ENCODE measurements around the gene BLTP3A. TPM values are rescaled to one million over a fixed set of nuclear protein-coding genes. Genes with fewer than 3 reads are reported as not detected.
"Not testable (repeated sequence)": the region's sequence is repeated elsewhere in the genome, so short reads cannot be mapped to it uniquely, and the experiment has no call there.

BLTP3A gene
- 13.0 TPM for polyA plus RNA-seq (2013)

DNA sequence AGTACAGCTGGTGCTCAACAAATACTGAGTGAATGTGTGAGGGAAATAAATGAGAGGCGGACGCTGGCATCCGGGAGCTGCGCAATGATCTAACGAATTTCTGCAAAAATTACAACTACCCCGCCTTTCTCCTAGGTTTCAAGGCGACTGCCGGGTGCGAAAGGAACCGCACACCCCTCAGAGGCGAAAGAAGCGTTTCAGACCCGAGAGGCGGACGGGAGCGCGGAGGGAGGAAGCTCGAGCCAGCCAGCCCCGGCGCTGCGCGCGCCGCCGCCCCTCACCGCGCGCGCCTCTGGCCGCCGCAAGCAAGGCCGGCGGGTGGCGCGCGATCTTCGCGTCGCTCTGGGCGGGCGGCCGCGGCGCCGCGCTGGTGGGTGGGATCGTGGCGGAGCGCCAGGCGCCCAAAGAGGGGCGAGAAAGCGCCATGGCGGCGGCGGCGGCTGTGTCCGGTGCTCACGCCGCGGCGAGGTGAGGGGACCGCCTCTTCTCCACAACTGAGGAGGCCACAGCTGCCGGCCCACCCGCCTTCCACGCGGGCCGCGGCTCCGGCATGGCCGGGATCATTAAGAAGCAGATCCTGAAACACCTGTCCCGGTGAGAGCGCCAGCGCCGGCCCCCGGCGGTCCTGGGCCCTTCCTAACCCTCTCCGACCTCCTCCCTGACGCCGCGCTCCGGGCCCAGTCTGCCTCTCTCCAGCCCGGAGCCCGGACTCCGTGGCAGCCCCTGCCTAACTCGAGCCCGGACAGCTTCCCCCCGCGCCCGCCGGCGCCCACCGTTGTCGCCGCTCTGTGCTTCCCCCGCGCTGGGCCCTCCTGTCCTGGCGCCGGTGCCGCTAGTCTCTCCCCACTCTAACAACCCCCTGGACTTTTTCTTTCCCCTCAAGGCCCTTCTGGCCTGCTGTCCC lies at the start of gene BLTP3A:
Gene BLTP3A, plus strand, starts transcription at position 383 of the 904 bp plus-strand sequence. Its CDS starts 168 bp downstream, at position 551.
- Histone ChIP-seq H3K4me1 (ENCODE audit: control extremely low read depth in 1 of 4, control insufficient read depth in 4 of 4, insufficient read depth in 4 of 4, low read length in 3 of 4) (peaks cover 0 to 25% (median 19%) of the 10 kb centered on the region in 4 experiments), H3K27ac (ENCODE audit: insufficient read depth in 1 of 2, low read depth in 1 of 2, low read length in 2 of 2, poor library complexity in 1 of 2, severe bottlenecking in 2 of 2) (peak within 1 kb of the TSS; percentile 74 to 93), H3K36me3 (ENCODE audit: control insufficient read depth in 4 of 4, insufficient read depth in 4 of 4, low read length in 3 of 4) (peaks cover 0 to 3% (median 0%) of the 10 kb centered on the region in 4 experiments), H3K27me3 (replicated peaks in 2 of 5; ENCODE audit: control insufficient read depth in 4 of 5, insufficient read depth in 5 of 5, low read length in 4 of 5) (no peaks in the 10 kb centered on the region), H3K4me3 (ENCODE audit: control insufficient read depth in 1 of 7, extremely low read depth in 1 of 7, insufficient read depth in 4 of 7, low read depth in 2 of 7, low read length in 6 of 7) (peak within 1 kb of the TSS; percentile 70 to 98 (median 89)), H3K9me3 (ENCODE audit: control extremely low read depth in 1 of 5, control insufficient read depth in 4 of 5, insufficient read depth in 2 of 5, low read depth in 1 of 5, low read length in 4 of 5) (no peaks in the 10 kb centered on the region)
- ChIA-PET CTCF (interaction anchor here (0.9 to 2.6 kb wide), 11 partner anchors 8 to 153 kb away, joined by 3 to 11 read pairs (median 3); no protein-coding TSS in a partner anchor), POLR2A (interaction anchor here (0.6 to 1.1 kb wide), 3 partner anchors 9 to 35 kb away, joined by 3 to 4 read pairs (median 3); partner anchors contain the start of gene SNRPC)
- 0% methylated on average over 87 of the region's 99 CpGs for WGBS (ENCODE audit: insufficient coverage)
- peak; percentile 85 to 95 (median 93) for DNase-seq

DNA sequence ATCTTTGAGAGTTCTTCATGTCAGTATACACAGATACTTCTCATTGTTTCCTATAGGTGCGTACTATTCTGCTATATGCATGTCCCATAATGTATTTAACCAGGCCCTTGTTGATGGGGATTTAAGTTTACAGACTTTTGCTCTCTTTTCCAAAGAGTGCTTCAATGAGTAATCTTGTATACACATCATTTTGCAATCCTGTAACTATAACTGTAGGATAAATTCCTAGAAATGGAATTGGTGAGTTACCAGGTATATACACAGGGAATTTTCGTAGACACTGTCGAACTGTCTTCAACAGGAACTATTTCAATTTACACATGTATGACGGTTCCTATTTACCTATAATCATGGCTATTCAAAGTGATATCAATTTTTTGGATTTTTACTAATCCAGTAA lies 49.8 kb upstream of the BLTP3A start:
- Histone ChIP-seq H3K4me1 (ENCODE audit: control extremely low read depth in 1 of 4, control insufficient read depth in 4 of 4, insufficient read depth in 4 of 4, low read length in 3 of 4) (no peaks in the 10 kb centered on the region), H3K36me3 (ENCODE audit: control insufficient read depth in 4 of 4, insufficient read depth in 4 of 4, low read length in 3 of 4) (no peaks in the 10 kb centered on the region), H3K4me3 (ENCODE audit: control insufficient read depth in 1 of 7, extremely low read depth in 1 of 7, insufficient read depth in 4 of 7, low read depth in 2 of 7, low read length in 6 of 7) (no peak overlapping the region), H3K27ac (ENCODE audit: insufficient read depth in 1 of 2, low read depth in 1 of 2, low read length in 2 of 2, poor library complexity in 1 of 2, severe bottlenecking in 2 of 2) (no peak overlapping the region), H3K27me3 (replicated peaks in 2 of 5; ENCODE audit: control insufficient read depth in 4 of 5, insufficient read depth in 5 of 5, low read length in 4 of 5) (no peaks in the 10 kb centered on the region), H3K9me3 (ENCODE audit: control extremely low read depth in 1 of 5, control insufficient read depth in 4 of 5, insufficient read depth in 2 of 5, low read depth in 1 of 5, low read length in 4 of 5) (no peaks in the 10 kb centered on the region)
- CTCF ChIA-PET = no interaction called here
- DNase-seq = no peak
- POLR2A ChIA-PET = interaction anchor here (0.7 kb wide), 1 partner anchor 102 kb away, joined by 5 read pairs; no protein-coding TSS in a partner anchor
- WGBS (ENCODE audit: insufficient coverage) = 100% methylated on average over 2 of the region's 4 CpGs

GRCh38 chr6:34743625-34744293 lies 48.1 kb upstream of the BLTP3A start:
- Histone ChIP-seq H3K4me3 (ENCODE audit: control insufficient read depth in 1 of 7, extremely low read depth in 1 of 7, insufficient read depth in 4 of 7, low read depth in 2 of 7, low read length in 6 of 7) (no peak overlapping the region), H3K27ac (ENCODE audit: insufficient read depth in 1 of 2, low read depth in 1 of 2, low read length in 2 of 2, poor library complexity in 1 of 2, severe bottlenecking in 2 of 2) (no peak overlapping the region), H3K27me3 (replicated peaks in 2 of 5; ENCODE audit: control insufficient read depth in 4 of 5, insufficient read depth in 5 of 5, low read length in 4 of 5) (no peaks in the 10 kb centered on the region), H3K4me1 (ENCODE audit: control extremely low read depth in 1 of 4, control insufficient read depth in 4 of 4, insufficient read depth in 4 of 4, low read length in 3 of 4) (no peaks in the 10 kb centered on the region), H3K9me3 (ENCODE audit: control extremely low read depth in 1 of 5, control insufficient read depth in 4 of 5, insufficient read depth in 2 of 5, low read depth in 1 of 5, low read length in 4 of 5) (no peaks in the 10 kb centered on the region), H3K36me3 (ENCODE audit: control insufficient read depth in 4 of 4, insufficient read depth in 4 of 4, low read length in 3 of 4) (no peaks in the 10 kb centered on the region)
- no peak for DNase-seq
- WGBS (ENCODE audit: insufficient coverage) = 86% methylated on average over 5 of the region's 7 CpGs
- CTCF ChIA-PET = interaction anchor here (0.6 kb wide), 1 partner anchor 551 kb away, joined by 5 read pairs; no protein-coding TSS in a partner anchor
- POLR2A ChIA-PET = no interaction called here

DNA sequence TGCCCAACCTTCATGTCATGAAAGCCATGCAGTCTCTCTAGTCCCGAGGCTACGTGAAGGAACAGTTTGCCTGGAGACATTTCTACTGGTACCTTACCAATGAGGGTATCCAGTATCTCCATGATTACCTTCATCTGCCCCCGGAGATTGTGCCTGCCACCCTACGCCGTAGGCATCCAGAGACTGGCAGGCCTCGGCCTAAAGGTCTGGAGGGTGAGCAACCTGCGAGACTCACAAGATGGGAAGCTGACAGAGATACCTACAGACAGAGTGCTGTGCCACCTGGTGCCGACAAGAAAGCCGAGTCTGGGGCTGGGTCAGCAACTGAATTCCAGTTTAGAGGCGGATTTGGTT lies 47.6 kb upstream of the BLTP3A start:
- CTCF ChIA-PET; H3K4me1 ChIP-seq (ENCODE audit: control extremely low read depth in 1 of 4, control insufficient read depth in 4 of 4, insufficient read depth in 4 of 4, low read length in 3 of 4); H3K27me3 ChIP-seq (replicated peaks in 2 of 5; ENCODE audit: control insufficient read depth in 4 of 5, insufficient read depth in 5 of 5, low read length in 4 of 5); H3K4me3 ChIP-seq (ENCODE audit: control insufficient read depth in 1 of 7, extremely low read depth in 1 of 7, insufficient read depth in 4 of 7, low read depth in 2 of 7, low read length in 6 of 7); DNase-seq; H3K9me3 ChIP-seq (ENCODE audit: control extremely low read depth in 1 of 5, control insufficient read depth in 4 of 5, insufficient read depth in 2 of 5, low read depth in 1 of 5, low read length in 4 of 5); H3K27ac ChIP-seq (ENCODE audit: insufficient read depth in 1 of 2, low read depth in 1 of 2, low read length in 2 of 2, poor library complexity in 1 of 2, severe bottlenecking in 2 of 2); H3K36me3 ChIP-seq (ENCODE audit: control insufficient read depth in 4 of 4, insufficient read depth in 4 of 4, low read length in 3 of 4): not testable (repeated sequence)
- 95% methylated on average over 9 of the region's 10 CpGs for WGBS (ENCODE audit: insufficient coverage)
- POLR2A ChIA-PET = interaction anchor here (0.6 kb wide), 1 partner anchor 836 kb away, joined by 5 read pairs; no protein-coding TSS in a partner anchor

- no peaks in the 10 kb centered on the region for H3K9me3 ChIP-seq (ENCODE audit: control extremely low read depth in 1 of 5, control insufficient read depth in 4 of 5, insufficient read depth in 2 of 5, low read depth in 1 of 5, low read length in 4 of 5)
- ChIA-PET CTCF (interaction anchor here (0.6 to 0.9 kb wide), 2 partner anchors 13 to 45 kb away, joined by 3 read pairs; no protein-coding TSS in a partner anchor), POLR2A (no interaction called here)
- no peak overlapping the region for H3K4me3 ChIP-seq (ENCODE audit: control insufficient read depth in 1 of 7, extremely low read depth in 1 of 7, insufficient read depth in 4 of 7, low read depth in 2 of 7, low read length in 6 of 7)
- H3K27me3 ChIP-seq (replicated peaks in 2 of 5; ENCODE audit: control insufficient read depth in 4 of 5, insufficient read depth in 5 of 5, low read length in 4 of 5) = no peaks in the 10 kb centered on the region
- no peaks in the 10 kb centered on the region for H3K4me1 ChIP-seq (ENCODE audit: control extremely low read depth in 1 of 4, control insufficient read depth in 4 of 4, insufficient read depth in 4 of 4, low read length in 3 of 4)
- DNase-seq = peak in 1 of 3 donors; percentile 21
- H3K27ac ChIP-seq (ENCODE audit: insufficient read depth in 1 of 2, low read depth in 1 of 2, low read length in 2 of 2, poor library complexity in 1 of 2, severe bottlenecking in 2 of 2) = no peak overlapping the region
- H3K36me3 ChIP-seq (ENCODE audit: control insufficient read depth in 4 of 4, insufficient read depth in 4 of 4, low read length in 3 of 4) = no peaks in the 10 kb centered on the region
- 91% methylated on average over 7 of the region's 10 CpGs for WGBS (ENCODE audit: insufficient coverage)
Measured at GRCh38 chr6:34745277-34746103, 46.4 kb upstream of the BLTP3A start.

DNA sequence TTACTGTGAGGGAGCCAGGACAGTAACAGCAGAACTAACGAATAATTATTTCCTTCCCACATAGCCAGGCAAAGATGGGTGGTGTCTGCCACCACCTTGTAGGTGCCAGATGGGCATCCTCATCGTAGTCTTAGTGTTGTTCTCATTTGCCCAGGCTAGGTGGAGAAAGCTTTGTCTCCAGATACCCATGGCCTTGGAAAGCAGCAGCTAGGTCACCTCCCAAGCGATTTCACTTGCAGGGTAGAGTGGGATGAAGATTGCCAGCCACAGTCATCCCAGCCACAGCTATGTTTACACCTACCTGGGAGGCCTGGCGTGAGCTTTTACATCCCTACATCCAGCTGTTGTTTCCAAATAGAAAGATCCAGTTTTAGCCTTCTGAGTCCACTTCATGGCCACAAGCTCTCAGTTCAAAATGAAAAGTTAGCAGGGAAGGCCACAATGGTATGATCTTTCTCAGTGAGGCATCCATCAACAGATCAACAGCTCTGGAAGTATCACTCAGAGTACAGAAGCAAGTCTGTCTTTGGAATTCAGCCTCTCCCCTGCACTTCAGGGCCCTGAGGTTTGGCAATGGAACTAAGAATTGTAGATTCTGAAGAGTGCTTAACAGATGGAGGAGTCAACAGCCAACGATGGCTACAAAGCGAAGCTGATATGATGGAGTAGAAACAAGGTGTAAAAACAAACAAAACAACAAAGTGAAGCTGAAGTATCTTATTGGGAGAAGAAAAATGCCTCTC lies 45.6 kb upstream of the BLTP3A start:
- DNase-seq = no peak
- POLR2A ChIA-PET = no interaction called here
- Histone ChIP-seq H3K9me3 (ENCODE audit: control extremely low read depth in 1 of 5, control insufficient read depth in 4 of 5, insufficient read depth in 2 of 5, low read depth in 1 of 5, low read length in 4 of 5) (no peaks in the 10 kb centered on the region), H3K4me3 (ENCODE audit: control insufficient read depth in 1 of 7, extremely low read depth in 1 of 7, insufficient read depth in 4 of 7, low read depth in 2 of 7, low read length in 6 of 7) (no peak overlapping the region), H3K36me3 (ENCODE audit: control insufficient read depth in 4 of 4, insufficient read depth in 4 of 4, low read length in 3 of 4) (no peaks in the 10 kb centered on the region), H3K27me3 (replicated peaks in 2 of 5; ENCODE audit: control insufficient read depth in 4 of 5, insufficient read depth in 5 of 5, low read length in 4 of 5) (no peaks in the 10 kb centered on the region), H3K4me1 (ENCODE audit: control extremely low read depth in 1 of 4, control insufficient read depth in 4 of 4, insufficient read depth in 4 of 4, low read length in 3 of 4) (no peaks in the 10 kb centered on the region), H3K27ac (ENCODE audit: insufficient read depth in 1 of 2, low read depth in 1 of 2, low read length in 2 of 2, poor library complexity in 1 of 2, severe bottlenecking in 2 of 2) (no peak overlapping the region)
- CTCF ChIA-PET = interaction anchor here (0.6 kb wide), 1 partner anchor 46 kb away, joined by 3 read pairs; no protein-coding TSS in a partner anchor
- WGBS (ENCODE audit: insufficient coverage) = 90% methylated on average over 5 of the region's 6 CpGs

All from common myeloid progenitor, CD34-positive (primary cell).